ENCODE results near the gene UQCC5.

UQCC5 gene

GRCh38 chr3:52489453-52489852 is 47.0 kb upstream of the UQCC5 start:
- Histone ChIP-seq H3K4me3 (ENCODE audit: low read depth, low read length) (no peak overlapping the region), H3K36me3 (ENCODE audit: control insufficient read depth in 2 of 2, insufficient read depth in 1 of 2, low read length in 2 of 2) (peaks cover 4 to 85% of the 10 kb centered on the region in 2 experiments; a peak in 1 of 3 replicates), H3K4me1 (ENCODE audit: control insufficient read depth, insufficient read depth, low read length) (no peaks in the 10 kb centered on the region), H3K9me3 (ENCODE audit: control insufficient read depth, insufficient read depth, low read depth, low read length) (no peaks in the 10 kb centered on the region), H3K27ac (ENCODE audit: extremely low read depth, low read depth, low read length) (no peak overlapping the region)
- CTCF ChIA-PET = no interaction called here
- TF ChIP-seq ZSCAN18 (tag by site-specific recombination; IDR thresholded peaks at IDR 0.05) (no peak), ZNF785 (tag by site-specific recombination; IDR thresholded peaks at IDR 0.05) (no peak), ZFP3 (tag by site-specific recombination; IDR thresholded peaks at IDR 0.05; ENCODE audit: low read depth) (no peak), ZBTB10 (tag by site-specific recombination; IDR thresholded peaks at IDR 0.05) (no peak), ZNF280C (tag by site-specific recombination; IDR thresholded peaks at IDR 0.05) (no peak), ZSCAN30 (tag by site-specific recombination; IDR thresholded peaks at IDR 0.05) (no peak), ZNF791 (tag by site-specific recombination; IDR thresholded peaks at IDR 0.05) (no peak), ATF2 (tag by site-specific recombination; IDR thresholded peaks at IDR 0.05; ENCODE audit: low read depth) (no peak), ZNF155 (tag by site-specific recombination; IDR thresholded peaks at IDR 0.05) (no peak), SALL2 (tag by site-specific recombination; IDR thresholded peaks at IDR 0.05; ENCODE audit: borderline replicate concordance) (no peak), ZBTB6 (tag by site-specific recombination; IDR thresholded peaks at IDR 0.05) (no peak), ZNF704 (tag by site-specific recombination; IDR thresholded peaks at IDR 0.05) (no peak), ZNF114 (tag by site-specific recombination; IDR thresholded peaks at IDR 0.05) (no peak)
- POLR2A ChIA-PET = interaction anchor here (1.1 kb wide), 1 partner anchor 9 kb away, joined by 3 read pairs; no protein-coding TSS in a partner anchor
